C4-2B (cell line): ENCODE results near the gene NOX4.

ENCODE experiments used
- CTCF ChIP-seq: fragments of 450-650 bp; conservative IDR thresholded peaks from 2 replicates; pipeline ENCODE4 v1.5.1; 2017; ENCODE audit warnings: mild to moderate bottlenecking
- ZFX ChIP-seq: fragments of 450-650 bp; IDR thresholded peaks from 2 replicates; pipeline ENCODE4 v1.6.1; 2017

DNA sequence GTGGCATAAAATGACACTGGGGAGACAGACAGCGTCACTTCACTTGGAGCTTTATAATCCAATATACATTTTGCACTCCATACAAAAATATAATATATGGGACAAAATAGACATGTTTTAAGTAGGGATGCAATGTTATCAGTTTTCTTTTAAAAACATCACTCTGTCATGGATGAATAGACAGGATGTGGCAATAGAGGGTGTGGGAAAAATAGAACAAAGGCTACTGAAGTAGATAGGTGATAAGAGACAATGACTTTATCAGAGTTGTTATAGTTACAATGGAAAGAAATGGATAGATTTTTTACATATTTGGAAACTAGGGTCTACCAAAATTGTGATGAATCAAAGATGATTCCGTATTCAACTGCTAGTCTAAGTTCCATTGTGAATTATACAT, 13.1 kb upstream of the NOX4 start:
- no peak for TF ChIP-seq CTCF
- no peak for TF ChIP-seq ZFX
